CD4-positive, CD25-positive, alpha-beta regulatory T cell (primary cell): ENCODE data around the gene ITGB1BP2. TPM values are rescaled to one million over a fixed set of nuclear protein-coding genes. Genes with fewer than 3 reads are reported as not detected.
"Not testable (repeated sequence)": the region's sequence is repeated elsewhere in the genome, so short reads cannot be mapped to it uniquely, and the experiment has no call there.

Experiments
- ATAC-seq, 2 donors: fragments of 150-1000 bp; cut with Tn5 transposase; one replicate each; pipeline ENCODE4 v1.10.0; 2021; ENCODE audit warnings: low read depth in 2 of 2, moderate number of reproducible peaks in 2 of 2, moderate library complexity in 1 of 2
- DNase-seq, 3 donors: peaks; one replicate each; pipeline versions ENCODE4 v3.0.0 to v3.0.0-alpha.2; 2012 to 2022; ENCODE audit warnings: mixed read lengths in 1 of 3
- H3K27ac ChIP-seq: one replicate; pipeline ENCODE4 v1.7.0; 2013; ENCODE audit warnings: mild to moderate bottlenecking, low read length; ENCODE audit not compliant: insufficient read depth, poor library complexity, severe bottlenecking
- H3K27me3 ChIP-seq: one replicate; pipeline ENCODE4 v1.7.0; 2013; ENCODE audit warnings: low read length; ENCODE audit not compliant: control insufficient read depth, insufficient read depth
- H3K36me3 ChIP-seq: one replicate; pipeline ENCODE4 v1.7.0; 2013; ENCODE audit warnings: mild to moderate bottlenecking, low read length, moderate library complexity; ENCODE audit not compliant: control insufficient read depth, insufficient read depth
- H3K4me1 ChIP-seq: 2 replicates; pipeline ENCODE4 v1.7.0; 2013; ENCODE audit warnings: mild to moderate bottlenecking, low read length; ENCODE audit not compliant: insufficient read depth, control insufficient read depth, poor library complexity, severe bottlenecking
- H3K4me3 ChIP-seq: one replicate; pipeline ENCODE4 v1.7.0; 2013; ENCODE audit warnings: low read depth, mild to moderate bottlenecking, low read length, moderate library complexity
- H3K9me3 ChIP-seq, 2 experiments: 1 replicate in 1 of 2; 2 replicates in 1 of 2; pipeline ENCODE4 v1.7.0; 2013; ENCODE audit warnings: low read length in 2 of 2, mild to moderate bottlenecking in 1 of 2, moderate library complexity in 1 of 2; ENCODE audit not compliant: control insufficient read depth in 2 of 2
- H3K27ac Mint-ChIP-seq, 3 donors: one replicate each; pipeline ENCODE4 v1.8.0; 2020 to 2022; ENCODE audit warnings: mild to moderate bottlenecking in 3 of 3, mixed read lengths in 3 of 3, moderate library complexity in 2 of 3
- H3K27me3 Mint-ChIP-seq: one replicate; pipeline ENCODE4 v1.8.0; 2022; ENCODE audit warnings: mild to moderate bottlenecking, mixed read lengths
- H3K36me3 Mint-ChIP-seq: one replicate; pipeline ENCODE4 v1.8.0; 2020; ENCODE audit warnings: mixed read lengths
- H3K4me1 Mint-ChIP-seq, 4 donors: one replicate each; pipeline ENCODE4 v1.8.0; 2020 to 2022; ENCODE audit warnings: mixed read lengths in 4 of 4, mild to moderate bottlenecking in 1 of 4
- H3K4me3 Mint-ChIP-seq, 4 donors: one replicate each; pipeline ENCODE4 v1.8.0; 2020 to 2022; ENCODE audit warnings: mild to moderate bottlenecking in 4 of 4, mixed read lengths in 4 of 4, moderate library complexity in 3 of 4
- H3K9me3 Mint-ChIP-seq, 7 donors: one replicate each; pipeline ENCODE4 v1.8.0; 2020 to 2022; ENCODE audit warnings: mixed read lengths in 7 of 7, mild to moderate bottlenecking in 3 of 7, moderate library complexity in 2 of 7
- polyA plus RNA-seq, 4 donors: library from polyadenylated mRNA; unstranded; fragments of 300-500 nt; fragmentation: Illumina TruSeq; gene quantifications; one replicate each; pipeline ENCODE4 v1.2.3, GENCODE V29; 2021
- total RNA-seq: library from RNA; stranded (reverse); gene quantifications from one replicate; pipeline ENCODE4 v1.2.3, GENCODE V29; 2022

ITGB1BP2 gene
- total RNA-seq (1.4 TPM), polyA plus RNA-seq (not detected)

DNA sequence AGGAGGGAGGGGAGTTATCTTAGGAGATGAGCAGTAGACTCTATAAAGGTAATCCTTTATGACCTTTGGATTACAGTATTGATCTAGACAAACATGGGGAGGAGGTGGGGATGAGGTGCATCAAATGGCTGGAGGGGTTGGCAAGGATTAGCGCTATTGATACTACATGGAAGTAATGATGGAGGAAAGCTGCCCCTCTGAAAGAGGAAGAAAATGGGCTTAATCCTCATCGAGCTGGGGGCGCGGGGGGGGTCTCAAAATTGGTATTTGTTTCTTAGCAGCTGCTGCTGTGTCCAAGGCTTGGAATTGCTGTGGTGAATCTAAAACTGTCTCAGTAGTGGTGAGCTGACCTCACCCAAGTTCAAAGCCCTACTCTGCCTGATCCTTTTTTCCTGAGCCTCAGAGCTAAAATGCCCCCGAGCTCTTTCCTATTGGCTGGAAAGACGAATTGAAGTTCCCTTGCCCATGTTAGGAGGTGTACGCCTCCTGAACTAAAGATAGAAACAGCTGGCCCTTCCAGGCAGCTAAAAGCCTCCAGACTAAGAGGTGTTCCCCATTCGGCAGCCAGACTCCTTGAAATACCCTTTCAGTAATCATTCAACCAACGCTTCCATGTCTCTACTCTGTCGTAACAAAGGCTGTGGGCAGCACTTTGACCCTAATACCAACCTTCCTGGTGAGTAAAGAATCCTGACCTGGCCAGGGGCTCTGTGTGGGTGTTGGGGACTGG is at the start of gene ITGB1BP2:
ITGB1BP2 (plus strand) TSS at position 556 of the 730 bp plus-strand sequence; CDS start at position 613, 57 bp downstream.
- H3K4me3 Mint-ChIP-seq, result no peak within 1 kb of the TSS
- H3K9me3 Mint-ChIP-seq, result no peaks in the 10 kb centered on the region
- Histone ChIP-seq H3K4me1 (no peaks in the 10 kb centered on the region), H3K27me3 (no peaks in the 10 kb centered on the region), H3K27ac (no peak within 1 kb of the TSS), H3K36me3 (peaks cover 39% of the 10 kb centered on the region), H3K9me3 (no peaks in the 10 kb centered on the region), H3K4me3 (no peak within 1 kb of the TSS)
- no peak for ATAC-seq
- peaks cover 0 to 7% (median 4%) of the 10 kb centered on the region in 4 donors for H3K4me1 Mint-ChIP-seq
- peaks cover 4% of the 10 kb centered on the region for H3K27me3 Mint-ChIP-seq
- peaks cover 18% of the 10 kb centered on the region for H3K36me3 Mint-ChIP-seq
- peak within 1 kb of the TSS in 2 of 3 donors; percentile 6 to 67 for H3K27ac Mint-ChIP-seq
- no peak for DNase-seq

DNA sequence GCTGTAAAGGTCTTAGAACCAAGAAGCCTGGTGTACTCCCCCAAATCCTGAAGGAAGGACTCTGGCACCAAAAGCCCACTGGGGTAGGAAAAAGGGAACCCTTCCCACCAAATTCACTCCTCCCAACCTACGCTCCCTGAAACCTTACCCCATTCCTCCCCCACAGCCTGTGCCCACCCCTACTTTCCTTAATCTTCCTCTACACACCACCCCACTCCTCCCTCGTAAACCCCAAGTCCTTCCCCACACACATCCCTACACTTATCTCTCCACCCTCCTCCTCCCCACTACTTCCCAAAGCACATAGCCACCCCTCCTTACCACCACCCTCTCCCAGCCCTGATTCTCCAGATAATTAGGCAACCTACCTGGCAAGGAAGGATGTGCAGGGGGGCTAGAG is 49.3 kb upstream of the ITGB1BP2 start:
- Mint-ChIP-seq H3K4me3 (peak overlapping the region; percentile 46 to 91 (median 81)), H3K36me3 (peaks cover 4% of the 10 kb centered on the region), H3K27ac (peak overlapping the region in 1 of 3 donors; percentile 76), H3K9me3 (no peaks in the 10 kb centered on the region), H3K4me1 (peaks cover 0 to 33% (median 17%) of the 10 kb centered on the region in 4 donors), H3K27me3 (no peaks in the 10 kb centered on the region)
- no peaks in the 10 kb centered on the region for H3K27me3 ChIP-seq
- no peak overlapping the region for H3K4me3 ChIP-seq
- peaks cover 22% of the 10 kb centered on the region for H3K4me1 ChIP-seq
- no peak overlapping the region for H3K27ac ChIP-seq
- no peaks in the 10 kb centered on the region for H3K9me3 ChIP-seq
- DNase-seq (no peak), ATAC-seq (no peak)
- peaks cover 10% of the 10 kb centered on the region for H3K36me3 ChIP-seq

- peak; percentile 5 to 22 (median 22) for DNase-seq
- Histone ChIP-seq H3K4me1 (peaks cover 22% of the 10 kb centered on the region), H3K27ac (peak overlapping the region; percentile 14), H3K4me3 (peak overlapping the region; percentile 64), H3K9me3 (no peaks in the 10 kb centered on the region), H3K36me3 (peaks cover 4% of the 10 kb centered on the region), H3K27me3 (no peaks in the 10 kb centered on the region)
- Mint-ChIP-seq H3K9me3 (no peaks in the 10 kb centered on the region), H3K27me3 (no peaks in the 10 kb centered on the region), H3K27ac (peak overlapping the region; percentile 66 to 94 (median 88)), H3K36me3 (peaks cover 4% of the 10 kb centered on the region), H3K4me1 (peaks cover 0 to 33% (median 17%) of the 10 kb centered on the region in 4 donors), H3K4me3 (peak overlapping the region; percentile 88 to 99 (median 93))
- no peak for ATAC-seq
Observed at GRCh38 chrX:71253253-71254091, 48.1 kb upstream of the ITGB1BP2 start.

DNA sequence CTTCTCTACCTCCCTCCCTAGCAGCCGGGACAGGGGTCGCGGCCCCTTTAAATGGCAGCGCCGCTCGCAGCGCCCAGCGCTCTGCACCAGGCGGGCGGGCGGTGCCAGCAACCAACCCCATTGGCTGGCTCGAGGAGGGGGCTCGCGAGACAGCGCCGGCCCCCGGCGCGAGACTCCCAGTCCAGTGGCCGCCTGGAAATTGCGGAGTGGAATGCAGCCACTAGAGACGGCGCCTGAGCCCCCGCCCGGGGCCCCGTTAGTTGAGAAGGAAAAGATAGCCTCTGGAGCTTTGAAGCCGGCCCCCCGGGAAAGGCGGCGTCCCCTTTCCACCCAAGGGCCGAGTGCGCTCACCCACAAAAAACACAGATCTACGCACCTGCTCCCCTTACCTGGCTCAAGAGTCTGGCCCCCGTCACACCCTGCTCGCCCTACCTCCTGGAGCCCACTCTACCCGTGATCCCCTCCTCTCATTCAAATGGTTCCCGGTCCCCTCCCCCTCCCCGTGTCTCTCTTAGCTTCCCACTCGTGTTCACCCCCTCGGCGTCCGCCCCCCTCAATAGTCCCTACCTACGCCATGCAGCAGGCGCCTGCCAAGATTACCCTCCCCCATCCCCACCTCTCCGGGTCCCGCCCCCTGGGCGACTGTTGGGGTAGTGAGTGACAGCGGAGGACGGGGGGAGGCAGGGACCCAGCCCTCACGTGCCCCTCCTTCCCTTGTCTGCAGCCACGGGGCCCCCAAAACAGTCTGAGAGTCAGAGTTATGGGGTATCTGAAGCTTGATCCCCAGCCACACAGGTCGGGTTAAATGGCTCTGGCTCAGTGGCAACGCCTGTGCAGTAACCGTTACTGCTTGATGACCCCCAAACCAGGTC is 47.2 kb upstream of the ITGB1BP2 start, which contains the start of gene ZMYM3:
ZMYM3 (minus strand) TSS at position 49 of the 872 bp plus-strand sequence. CDS start 885 bp downstream, outside the sequence.
- peaks cover 3% of the 10 kb centered on the region for H3K36me3 ChIP-seq
- no peaks in the 10 kb centered on the region for H3K9me3 Mint-ChIP-seq
- H3K9me3 ChIP-seq, result no peaks in the 10 kb centered on the region
- H3K27me3 ChIP-seq, result no peaks in the 10 kb centered on the region
- peak within 1 kb of the TSS; percentile 88 to 99 (median 93) for H3K4me3 Mint-ChIP-seq
- peak within 1 kb of the TSS; percentile 88 to 99 (median 94) for H3K27ac Mint-ChIP-seq
- peaks cover 0 to 33% (median 15%) of the 10 kb centered on the region in 4 donors for H3K4me1 Mint-ChIP-seq
- peaks cover 4% of the 10 kb centered on the region for H3K36me3 Mint-ChIP-seq
- H3K27ac ChIP-seq, result peak within 1 kb of the TSS; percentile 86
- H3K4me3 ChIP-seq, result peak within 1 kb of the TSS; percentile 81
- ATAC-seq (peak; percentile 87 to 89), DNase-seq (peak; percentile 73 to 89 (median 79))
- H3K27me3 Mint-ChIP-seq, result no peaks in the 10 kb centered on the region
- peaks cover 22% of the 10 kb centered on the region for H3K4me1 ChIP-seq

DNA sequence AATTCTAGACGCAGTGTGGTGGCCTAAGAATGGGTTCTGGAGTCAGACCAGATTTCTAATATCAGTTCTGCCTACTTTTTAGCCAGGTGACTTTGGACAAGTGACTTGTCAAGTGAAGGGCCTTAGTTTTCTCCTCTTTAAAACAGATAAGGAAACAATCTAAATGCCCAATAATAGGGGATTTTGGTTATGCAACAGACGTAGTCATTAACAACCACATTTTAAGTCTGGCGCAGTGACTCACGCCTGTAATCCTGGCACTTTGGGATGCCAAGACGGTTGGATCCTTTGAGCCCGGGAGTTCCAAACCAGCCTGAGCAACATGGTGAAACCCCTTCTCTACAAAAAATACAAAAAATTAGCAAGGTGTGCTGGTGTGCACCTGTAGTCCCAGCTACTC is 45.5 kb upstream of the ITGB1BP2 start:
- Histone ChIP-seq H3K9me3 (no peaks in the 10 kb centered on the region), H3K27ac (peak overlapping the region; percentile 86), H3K4me3 (no peak overlapping the region), H3K27me3 (no peaks in the 10 kb centered on the region), H3K4me1 (peaks cover 22% of the 10 kb centered on the region), H3K36me3 (no peaks in the 10 kb centered on the region)
- Mint-ChIP-seq H3K27me3 (no peaks in the 10 kb centered on the region), H3K4me1 (peaks cover 0 to 29% (median 11%) of the 10 kb centered on the region in 4 donors), H3K9me3 (no peaks in the 10 kb centered on the region), H3K27ac (peak overlapping the region in 2 of 3 donors; percentile 88 to 94), H3K36me3 (no peaks in the 10 kb centered on the region), H3K4me3 (peak overlapping the region in 3 of 4 donors; percentile 88 to 95 (median 91))
- DNase-seq, result no peak
- ATAC-seq, result no peak

- H3K4me3 ChIP-seq, result no peak overlapping the region
- ATAC-seq, result no peak
- H3K27ac ChIP-seq, result no peak overlapping the region
- peaks cover 20% of the 10 kb centered on the region for H3K4me1 ChIP-seq
- Mint-ChIP-seq H3K9me3 (no peaks in the 10 kb centered on the region), H3K36me3 (no peaks in the 10 kb centered on the region), H3K4me3 (peak overlapping the region in 2 of 4 donors; percentile 63 to 85), H3K27ac (no peak overlapping the region), H3K4me1 (peaks cover 0 to 21% (median 8%) of the 10 kb centered on the region in 4 donors), H3K27me3 (no peaks in the 10 kb centered on the region)
- no peaks in the 10 kb centered on the region for H3K27me3 ChIP-seq
- H3K9me3 ChIP-seq, result no peaks in the 10 kb centered on the region
- no peak for DNase-seq
- no peaks in the 10 kb centered on the region for H3K36me3 ChIP-seq
Observed at GRCh38 chrX:71256856-71257255, 44.7 kb upstream of the ITGB1BP2 start.

DNA sequence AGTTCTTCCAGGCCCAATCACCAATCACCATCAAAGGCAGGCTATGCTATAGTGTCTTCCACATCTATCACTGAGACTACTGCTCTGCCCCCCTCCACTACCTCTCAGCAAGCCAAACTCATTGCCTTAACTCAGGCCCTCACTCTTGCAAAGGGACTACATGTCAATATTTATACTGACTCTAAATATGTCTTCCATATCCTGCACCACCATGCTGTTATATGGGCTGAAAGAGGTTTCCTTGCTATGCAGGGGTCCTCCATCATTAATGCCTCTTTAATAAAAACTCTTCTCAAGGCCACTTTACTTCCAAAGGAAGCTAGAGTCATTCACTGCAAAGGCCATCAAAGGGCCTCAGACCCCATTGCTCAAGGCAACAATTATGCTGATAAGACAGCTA is 32.9 kb upstream of the ITGB1BP2 start:
- H3K27ac ChIP-seq, H3K9me3 ChIP-seq, H3K27ac Mint-ChIP-seq, H3K4me3 Mint-ChIP-seq, H3K4me1 ChIP-seq, H3K4me1 Mint-ChIP-seq, ATAC-seq, H3K27me3 Mint-ChIP-seq, H3K36me3 ChIP-seq, H3K36me3 Mint-ChIP-seq, H3K9me3 Mint-ChIP-seq, H3K27me3 ChIP-seq, H3K4me3 ChIP-seq, DNase-seq: not testable (repeated sequence)
